GM23248 (cell line): ENCODE data around the gene MAP7D2. TPM values are rescaled to one million over a fixed set of nuclear protein-coding genes. Genes with fewer than 3 reads are reported as not detected.

ENCODE experiments used
- DNase-seq: peaks from one replicate; pipeline ENCODE4 v3.0.0-alpha.2; 2015
- H2AFZ ChIP-seq: fragments of 200-600 bp; sonication (generic); 2 replicates; pipeline ENCODE4 v1.6.1; 2016; ENCODE audit warnings: antibody characterized with exemption
- H3F3A ChIP-seq: fragments of 200-600 bp; sonication (generic); 2 replicates; pipeline ENCODE4 v1.6.1; 2016; ENCODE audit warnings: mild to moderate bottlenecking, antibody characterized with exemption, mixed run types; ENCODE audit not compliant: insufficient read depth
- H3K27ac ChIP-seq: fragments of 200-600 bp; sonication (generic); 2 replicates; pipeline ENCODE4 v1.5.1; 2016; ENCODE audit warnings: mild to moderate bottlenecking
- H3K27me3 ChIP-seq: fragments of 200-600 bp; sonication (generic); replicated peaks from 2 replicates; pipeline ENCODE4 v1.6.1; 2016; ENCODE audit warnings: mild to moderate bottlenecking; ENCODE audit not compliant: insufficient read depth
- H3K36me3 ChIP-seq: fragments of 200-600 bp; sonication (generic); 2 replicates; pipeline ENCODE4 v1.6.1; 2016; ENCODE audit warnings: low read depth, mild to moderate bottlenecking
- H3K4me1 ChIP-seq: fragments of 200-600 bp; sonication (generic); 2 replicates; pipeline ENCODE4 v1.6.1; 2016; ENCODE audit warnings: mild to moderate bottlenecking; ENCODE audit not compliant: insufficient read depth
- H3K4me2 ChIP-seq: fragments of 200-600 bp; sonication (generic); one replicate; pipeline ENCODE4 v1.6.1; 2016; ENCODE audit warnings: mild to moderate bottlenecking; ENCODE audit not compliant: unreplicated experiment
- H3K4me3 ChIP-seq: fragments of 200-600 bp; sonication (generic); 2 replicates; pipeline ENCODE4 v1.5.1; 2016; ENCODE audit warnings: mild to moderate bottlenecking
- H3K79me2 ChIP-seq: fragments of 200-600 bp; sonication (generic); 2 replicates; pipeline ENCODE4 v1.6.1; 2016; ENCODE audit warnings: mild to moderate bottlenecking; ENCODE audit not compliant: insufficient read depth
- H3K9ac ChIP-seq: fragments of 200-600 bp; sonication (generic); 2 replicates; pipeline ENCODE4 v1.6.1; 2016; ENCODE audit warnings: mild to moderate bottlenecking
- H3K9me2 ChIP-seq: fragments of 200-600 bp; sonication (generic); 2 replicates; pipeline ENCODE4 v1.6.1; 2016; ENCODE audit warnings: mixed run types, mild to moderate bottlenecking, moderate library complexity; ENCODE audit not compliant: insufficient read depth
- H3K9me3 ChIP-seq: fragments of 200-600 bp; sonication (generic); one replicate; pipeline ENCODE4 v1.6.1; 2017; ENCODE audit warnings: low read depth
- H4K20me1 ChIP-seq: fragments of 200-600 bp; sonication (generic); 2 replicates; pipeline ENCODE4 v1.6.0; 2016; ENCODE audit not compliant: insufficient read depth
- EZH2 ChIP-seq: fragments of 200-600 bp; sonication (generic); IDR thresholded peaks from 2 replicates; pipeline ENCODE4 v1.6.1; 2018; ENCODE audit warnings: antibody characterized with exemption, mild to moderate bottlenecking; ENCODE audit not compliant: insufficient read depth, poor library complexity, severe bottlenecking
- EZH2phosphoT487 ChIP-seq: fragments of 200-600 bp; sonication (generic); IDR thresholded peaks from 2 replicates; pipeline ENCODE4 v1.6.1; 2018; ENCODE audit warnings: antibody characterized with exemption, moderate library complexity, mild to moderate bottlenecking, low read depth; ENCODE audit not compliant: insufficient read depth
- WGBS, 2 experiments: methylation state at CpG; one replicate each; pipeline ENCODE4 v1.1.6; 2015 to 2017; ENCODE audit warnings: low lambda C conversion rate in 2 of 2, low coverage in 1 of 2; ENCODE audit errors: missing lambda C conversion rate in 2 of 2; 5-methylcytosine and 5-hydroxymethylcytosine counted together
- in situ Hi-C: fragments of 300-500 bp; cut with MboI; formaldehyde crosslinking; loops from 2 replicates; pipeline ENCODE4 v1.15.0; 2020
- polyA plus RNA-seq: library from polyadenylated mRNA; unstranded; fragments of >200 nt; fragmentation: Nextera tagmentation; extraction: Ambion mirVana; gene quantifications from 2 replicates; pipeline ENCODE4 v1.2.1, GENCODE V29; 2016
- total RNA-seq: library from RNA; depleted of rRNA; stranded (reverse); fragments of >200 nt; shearing (Covaris generic); gene quantifications from 2 replicates; pipeline ENCODE4 v1.2.3, GENCODE V29; 2014

The MAP7D2 gene
- total and polyA plus RNA-seq, 2 experiments from 2014 or later: 0.11 to 0.32 TPM

GRCh38 chrX:20111271-20111670, 5.4 kb downstream of the MAP7D2 start:
- Histone ChIP-seq H3K9me3 (no peaks in the 10 kb centered on the region), H3K4me1 (no peaks in the 10 kb centered on the region), H4K20me1 (no peaks in the 10 kb centered on the region), H3K4me3 (no peak overlapping the region), H3K27me3 (no peaks in the 10 kb centered on the region), H3K36me3 (no peaks in the 10 kb centered on the region), H2AFZ (no peak overlapping the region), H3K4me2 (no peak overlapping the region), H3K9ac (no peak overlapping the region), H3K79me2 (no peaks in the 10 kb centered on the region), H3K9me2 (no peaks in the 10 kb centered on the region), H3K27ac (no peak overlapping the region), H3F3A (no peaks in the 10 kb centered on the region)
- in situ Hi-C loops: no loop called here
- TF ChIP-seq EZH2phosphoT487: no peak
- no peak for TF ChIP-seq EZH2
- DNase-seq: no peak
- 81 to 85% methylated on average over 9 to 10 of the region's 10 CpGs for WGBS, 2 experiments

- in situ Hi-C loops: no loop called here
- Histone ChIP-seq H3K27me3 (no peaks in the 10 kb centered on the region), H3K9ac (no peak overlapping the region)
Measured at GRCh38 chrX:20101934-20102581, 14.6 kb downstream of the MAP7D2 start.

GRCh38 chrX:20091499-20091898, 25.2 kb downstream of the MAP7D2 start:
- no peak for TF ChIP-seq EZH2phosphoT487
- TF ChIP-seq EZH2: no peak
- no peaks in the 10 kb centered on the region for H3K4me1 ChIP-seq
- DNase-seq: no peak
- no peaks in the 10 kb centered on the region for H3F3A ChIP-seq
- in situ Hi-C loops: no loop called here
- H3K9me2 ChIP-seq: no peaks in the 10 kb centered on the region
- no peak overlapping the region for H3K27ac ChIP-seq
- H3K9ac ChIP-seq: no peak overlapping the region
- 79 to 83% methylated on average over 3 of the region's 3 CpGs for WGBS, 2 experiments
- no peaks in the 10 kb centered on the region for H3K79me2 ChIP-seq
- H3K4me3 ChIP-seq: no peak overlapping the region
- no peaks in the 10 kb centered on the region for H4K20me1 ChIP-seq
- no peaks in the 10 kb centered on the region for H3K27me3 ChIP-seq
- no peak overlapping the region for H3K4me2 ChIP-seq
- H2AFZ ChIP-seq: no peak overlapping the region
- no peaks in the 10 kb centered on the region for H3K36me3 ChIP-seq
- H3K9me3 ChIP-seq: no peaks in the 10 kb centered on the region

More at GRCh38 chrX:20101934-20102581, 14.6 kb downstream of the MAP7D2 start:
- Histone ChIP-seq H3K36me3 (no peaks in the 10 kb centered on the region), H3K9me2 (no peaks in the 10 kb centered on the region), H3F3A (no peaks in the 10 kb centered on the region), H3K4me1 (no peaks in the 10 kb centered on the region), H3K27ac (no peak overlapping the region), H3K9me3 (no peaks in the 10 kb centered on the region), H2AFZ (no peak overlapping the region), H3K4me3 (no peak overlapping the region), H3K4me2 (no peak overlapping the region), H4K20me1 (no peaks in the 10 kb centered on the region), H3K79me2 (no peaks in the 10 kb centered on the region)
- DNase-seq: no peak
- WGBS, 2 experiments: 52 to 63% methylated on average over 2 of the region's 2 CpGs
- no peak for TF ChIP-seq EZH2phosphoT487
- no peak for TF ChIP-seq EZH2

- no peak overlapping the region for H3K27ac ChIP-seq
- no peaks in the 10 kb centered on the region for H3K79me2 ChIP-seq
- whole genome bisulfite sequencing, 2 experiments: 64 to 68% methylated on average over 6 of the region's 6 CpGs
- in situ Hi-C loops: no loop called here
- no peaks in the 10 kb centered on the region for H3F3A ChIP-seq
- no peak for DNase-seq
- H3K9me3 ChIP-seq: no peaks in the 10 kb centered on the region
- H3K36me3 ChIP-seq: no peaks in the 10 kb centered on the region
- no peak overlapping the region for H3K4me3 ChIP-seq
- H3K9me2 ChIP-seq: no peaks in the 10 kb centered on the region
- H3K9ac ChIP-seq: no peak overlapping the region
- no peaks in the 10 kb centered on the region for H4K20me1 ChIP-seq
- no peaks in the 10 kb centered on the region for H3K4me1 ChIP-seq
- TF ChIP-seq EZH2phosphoT487 (no peak), EZH2 (no peak)
- no peak overlapping the region for H2AFZ ChIP-seq
- H3K27me3 ChIP-seq: no peaks in the 10 kb centered on the region
- no peak overlapping the region for H3K4me2 ChIP-seq
Measured at GRCh38 chrX:20089845-20090244, 26.9 kb downstream of the MAP7D2 start.
